ENCODE results near the gene TTC24.
"Not testable (repeated sequence)": the region's sequence is repeated elsewhere in the genome, so short reads cannot be mapped to it uniquely, and the experiment has no call there.

TTC24 gene

GRCh38 chr1:156552518-156552917, 27.0 kb upstream of the TTC24 start:
- DNase-seq (ENCODE audit: insufficient read length, low spot score): no peak
- FAIRE-seq: no peak
- TF ChIP-seq SPI1 (IDR thresholded peaks at IDR 0.05; ENCODE audit: low read depth, low read length): no peak
- no peak for TF ChIP-seq TAF1 (IDR thresholded peaks at IDR 0.05; ENCODE audit: low read depth, low read length)
- TF ChIP-seq POU2F2 (IDR thresholded peaks at IDR 0.05; ENCODE audit: low read depth, low read length): no peak
- no peak for TF ChIP-seq POLR2AphosphoS5 (IDR thresholded peaks at IDR 0.05; ENCODE audit: low read depth, low read length)
- no peak for TF ChIP-seq POLR2A (IDR thresholded peaks at IDR 0.05; ENCODE audit: low read depth, low read length)
- no peak for TF ChIP-seq PAX5 (IDR thresholded peaks at IDR 0.05; ENCODE audit: insufficient read depth, low read length, severe bottlenecking)

- not testable (repeated sequence) for FAIRE-seq; DNase-seq (ENCODE audit: insufficient read length, low spot score)
Observed at GRCh38 chr1:156552937-156553336, 26.6 kb upstream of the TTC24 start.

- no peak for TF ChIP-seq TAF1 (IDR thresholded peaks at IDR 0.05; ENCODE audit: low read depth, low read length)
- no peak for TF ChIP-seq POLR2AphosphoS5 (IDR thresholded peaks at IDR 0.05; ENCODE audit: low read depth, low read length)
- TF ChIP-seq PAX5 (IDR thresholded peaks at IDR 0.05; ENCODE audit: insufficient read depth, low read length, severe bottlenecking): no peak
- no peak for TF ChIP-seq POU2F2 (IDR thresholded peaks at IDR 0.05; ENCODE audit: low read depth, low read length)
- TF ChIP-seq POLR2A (IDR thresholded peaks at IDR 0.05; ENCODE audit: low read depth, low read length): no peak
- TF ChIP-seq SPI1 (IDR thresholded peaks at IDR 0.05; ENCODE audit: low read depth, low read length): no peak
- FAIRE-seq: no peak
- DNase-seq (ENCODE audit: insufficient read length, low spot score): no peak
Observed at GRCh38 chr1:156553860-156554485, 25.6 kb upstream of the TTC24 start.

DNA sequence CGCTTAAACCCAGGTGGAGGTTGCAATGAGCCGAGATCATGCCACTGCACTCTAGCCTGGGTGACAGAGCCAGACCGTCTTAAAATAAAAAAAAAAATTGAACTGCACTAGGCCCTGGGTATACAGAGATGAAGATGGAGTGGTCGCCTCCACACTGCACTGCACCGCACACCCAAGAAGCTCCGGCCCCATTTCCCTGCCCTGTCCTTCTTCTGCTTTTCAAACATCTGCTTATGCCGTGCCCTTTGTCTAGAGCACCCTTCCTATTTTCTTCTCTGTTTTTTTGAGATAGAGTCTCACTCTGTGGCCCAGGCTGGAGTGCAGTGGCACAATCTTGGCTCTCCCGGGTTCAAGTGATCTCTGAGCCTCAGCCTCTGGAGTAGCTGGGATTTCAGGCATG, 24.6 kb upstream of the TTC24 start:
- no peak for DNase-seq (ENCODE audit: insufficient read length, low spot score)
- TF ChIP-seq SPI1 (IDR thresholded peaks at IDR 0.05; ENCODE audit: low read depth, low read length) (no peak), PAX5 (IDR thresholded peaks at IDR 0.05; ENCODE audit: insufficient read depth, low read length, severe bottlenecking) (no peak), POLR2A (IDR thresholded peaks at IDR 0.05; ENCODE audit: low read depth, low read length) (no peak), POU2F2 (IDR thresholded peaks at IDR 0.05; ENCODE audit: low read depth, low read length) (no peak), POLR2AphosphoS5 (IDR thresholded peaks at IDR 0.05; ENCODE audit: low read depth, low read length) (no peak), TAF1 (IDR thresholded peaks at IDR 0.05; ENCODE audit: low read depth, low read length) (no peak)
- no peak for FAIRE-seq

DNA sequence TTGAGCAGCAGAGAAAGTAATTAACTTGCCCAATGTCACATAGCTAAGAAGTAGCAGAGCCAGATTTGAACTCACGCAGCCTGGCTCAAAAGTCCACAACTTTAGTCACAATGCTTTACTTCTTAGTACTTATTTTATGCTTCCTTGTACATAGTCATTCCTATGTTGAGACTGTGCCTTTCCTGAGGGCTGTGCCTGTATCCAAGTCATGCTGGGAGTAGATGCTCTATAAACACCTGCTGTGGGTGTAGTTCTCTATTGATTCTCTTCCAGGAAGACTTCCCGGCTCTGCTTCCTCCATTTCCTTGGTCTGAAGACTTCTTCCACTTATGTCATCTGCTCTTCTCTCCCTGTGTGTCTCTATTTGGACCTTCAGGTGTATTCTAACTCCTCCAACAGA, 23.8 kb upstream of the TTC24 start:
- no peak for DNase-seq (ENCODE audit: insufficient read length, low spot score)
- TF ChIP-seq SPI1 (IDR thresholded peaks at IDR 0.05; ENCODE audit: low read depth, low read length) (no peak), POLR2A (IDR thresholded peaks at IDR 0.05; ENCODE audit: low read depth, low read length) (no peak), TAF1 (IDR thresholded peaks at IDR 0.05; ENCODE audit: low read depth, low read length) (no peak), POLR2AphosphoS5 (IDR thresholded peaks at IDR 0.05; ENCODE audit: low read depth, low read length) (no peak), PAX5 (IDR thresholded peaks at IDR 0.05; ENCODE audit: insufficient read depth, low read length, severe bottlenecking) (no peak), POU2F2 (IDR thresholded peaks at IDR 0.05; ENCODE audit: low read depth, low read length) (no peak)
- FAIRE-seq: no peak

DNA sequence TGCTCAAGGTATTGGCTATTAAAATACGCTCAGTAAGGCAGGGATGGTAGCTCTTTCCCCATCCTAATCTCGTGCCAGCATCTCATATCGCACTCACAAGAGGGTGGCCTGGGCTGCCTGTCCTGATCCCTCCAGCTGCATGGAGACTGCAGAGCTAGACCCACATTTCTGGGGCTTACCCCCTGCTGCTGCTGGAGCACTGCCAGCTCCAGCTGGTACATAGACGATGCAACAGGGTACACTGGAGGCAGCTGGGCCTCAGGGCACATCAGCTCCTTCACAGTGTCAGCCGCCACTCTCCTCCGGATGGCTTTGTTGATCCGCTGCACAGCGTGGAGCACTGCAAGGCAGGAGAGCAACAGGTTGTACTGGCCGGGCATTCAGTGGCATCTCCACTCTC, 23.2 kb upstream of the TTC24 start:
- TF ChIP-seq SPI1 (IDR thresholded peaks at IDR 0.05; ENCODE audit: low read depth, low read length) (no peak), TAF1 (IDR thresholded peaks at IDR 0.05; ENCODE audit: low read depth, low read length) (no peak), POU2F2 (IDR thresholded peaks at IDR 0.05; ENCODE audit: low read depth, low read length) (no peak), POLR2A (IDR thresholded peaks at IDR 0.05; ENCODE audit: low read depth, low read length) (no peak), PAX5 (IDR thresholded peaks at IDR 0.05; ENCODE audit: insufficient read depth, low read length, severe bottlenecking) (no peak), POLR2AphosphoS5 (IDR thresholded peaks at IDR 0.05; ENCODE audit: low read depth, low read length) (no peak)
- DNase-seq (ENCODE audit: insufficient read length, low spot score) (no peak), FAIRE-seq (no peak)

- DNase-seq (ENCODE audit: insufficient read length, low spot score): no peak
- TF ChIP-seq SPI1 (IDR thresholded peaks at IDR 0.05; ENCODE audit: low read depth, low read length) (no peak), POLR2A (IDR thresholded peaks at IDR 0.05; ENCODE audit: low read depth, low read length) (no peak), PAX5 (IDR thresholded peaks at IDR 0.05; ENCODE audit: insufficient read depth, low read length, severe bottlenecking) (no peak), POU2F2 (IDR thresholded peaks at IDR 0.05; ENCODE audit: low read depth, low read length) (no peak), POLR2AphosphoS5 (IDR thresholded peaks at IDR 0.05; ENCODE audit: low read depth, low read length) (no peak), TAF1 (IDR thresholded peaks at IDR 0.05; ENCODE audit: low read depth, low read length) (no peak)
- no peak for FAIRE-seq
Observed at GRCh38 chr1:156559086-156559796, 20.3 kb upstream of the TTC24 start.

DNA sequence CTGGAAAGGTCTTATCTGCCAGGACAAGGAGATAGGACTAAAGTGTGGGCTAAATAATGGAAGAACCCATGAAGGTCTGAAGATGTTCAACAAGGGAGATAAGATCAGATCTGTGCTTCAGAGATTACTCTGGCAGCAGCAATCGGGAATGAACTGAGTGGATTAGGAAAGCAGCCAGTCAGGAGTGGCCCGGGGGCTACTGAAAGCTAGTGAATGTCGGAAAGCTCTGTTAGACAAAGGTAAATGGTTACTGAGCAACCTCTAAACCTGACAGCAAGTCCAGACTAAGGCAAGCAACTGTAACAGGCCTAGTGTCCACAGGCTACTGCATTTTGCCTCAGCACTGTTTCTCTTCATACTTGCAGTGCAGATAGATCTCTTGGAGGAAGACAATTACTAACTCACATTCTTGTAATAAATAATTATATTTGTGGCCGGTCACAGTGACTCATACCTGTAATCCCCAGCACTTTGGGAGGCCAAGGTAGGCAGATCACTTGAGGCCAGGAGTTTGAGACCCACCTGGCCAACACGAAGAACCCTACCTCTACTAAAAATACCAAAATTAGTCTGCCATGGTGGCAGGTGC, 19.6 kb upstream of the TTC24 start:
- no peak for FAIRE-seq
- no peak for DNase-seq (ENCODE audit: insufficient read length, low spot score)
- TF ChIP-seq POLR2AphosphoS5 (IDR thresholded peaks at IDR 0.05; ENCODE audit: low read depth, low read length) (no peak), SPI1 (IDR thresholded peaks at IDR 0.05; ENCODE audit: low read depth, low read length) (no peak), TAF1 (IDR thresholded peaks at IDR 0.05; ENCODE audit: low read depth, low read length) (no peak), POU2F2 (IDR thresholded peaks at IDR 0.05; ENCODE audit: low read depth, low read length) (no peak), POLR2A (IDR thresholded peaks at IDR 0.05; ENCODE audit: low read depth, low read length) (no peak), PAX5 (IDR thresholded peaks at IDR 0.05; ENCODE audit: insufficient read depth, low read length, severe bottlenecking) (no peak)

DNA sequence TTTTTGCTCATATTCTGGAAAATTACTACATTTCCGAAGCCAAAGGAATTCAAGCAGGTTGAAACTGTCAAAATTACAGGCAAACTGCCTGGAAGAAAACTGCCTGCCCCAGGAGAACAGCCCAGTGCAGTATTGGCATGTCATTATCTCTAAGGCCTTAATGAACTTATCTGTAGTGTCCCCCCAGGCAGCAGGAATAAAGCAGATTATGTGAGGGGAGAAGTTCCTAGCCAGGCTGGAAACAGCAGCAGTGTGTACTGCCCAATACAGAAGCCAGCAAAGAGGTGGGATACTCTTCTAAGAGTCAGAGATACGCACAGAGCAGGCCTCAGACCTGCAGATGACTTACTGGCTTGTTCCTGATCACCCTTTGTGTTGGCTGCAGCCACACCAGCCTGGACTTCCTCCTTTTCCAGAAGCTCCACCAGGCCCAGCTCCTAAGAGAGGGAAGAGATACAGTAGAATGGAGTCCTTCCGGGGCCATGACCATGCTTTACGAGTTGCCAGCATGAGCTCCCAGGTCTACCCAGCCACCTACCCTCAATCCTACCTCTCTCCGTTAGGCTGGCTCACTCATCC, 18.8 kb upstream of the TTC24 start:
- DNase-seq (ENCODE audit: insufficient read length, low spot score) (no peak), FAIRE-seq (no peak)
- TF ChIP-seq POLR2A (IDR thresholded peaks at IDR 0.05; ENCODE audit: low read depth, low read length) (no peak), POU2F2 (IDR thresholded peaks at IDR 0.05; ENCODE audit: low read depth, low read length) (no peak), SPI1 (IDR thresholded peaks at IDR 0.05; ENCODE audit: low read depth, low read length) (no peak)
